ENCODE results near the gene SCMH1.

The SCMH1 gene

DNA sequence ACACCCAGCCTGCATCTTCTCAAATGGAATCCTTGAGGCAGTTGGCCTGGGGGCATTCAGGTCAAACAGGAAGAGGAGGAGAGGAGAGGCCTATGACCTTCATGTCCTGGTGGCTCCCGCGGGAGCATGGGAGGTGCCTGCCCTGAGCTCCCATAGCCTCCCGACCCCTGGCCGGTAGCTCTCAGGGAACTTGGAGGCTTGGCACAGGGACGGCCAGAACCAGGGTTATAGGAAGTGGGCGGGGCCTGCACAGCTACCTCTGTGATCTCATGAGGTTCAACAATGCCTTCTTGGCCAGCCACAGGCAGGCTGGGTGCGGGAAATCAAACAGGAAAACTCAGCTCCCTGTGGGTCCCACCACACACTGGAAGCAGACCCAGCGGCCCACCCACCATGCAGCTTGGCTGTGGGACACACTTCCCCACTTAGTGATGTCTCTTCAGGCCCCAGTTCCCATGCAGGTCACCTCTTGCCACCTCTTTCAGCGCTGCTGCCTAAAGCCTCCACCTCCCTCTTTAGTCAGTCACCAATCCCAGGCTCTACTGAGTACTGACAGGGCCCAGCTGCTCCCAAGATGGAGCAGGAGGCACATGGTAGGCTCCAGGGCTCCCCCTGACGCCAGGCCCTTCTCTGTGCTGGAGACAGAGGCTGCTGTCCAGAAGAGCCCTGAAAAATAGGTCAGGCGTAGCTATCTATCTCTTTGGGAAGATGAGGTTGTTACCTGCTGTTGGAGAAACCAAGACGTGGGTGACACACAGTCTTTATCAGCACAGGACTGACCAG is 220.4 kb downstream of the SCMH1 start, which contains the start of gene SLFNL1:
Gene SLFNL1, minus strand, starts transcription at position 200 of the 783 bp plus-strand sequence. CDS start 1,065 bp downstream, outside the sequence.
- peak; percentile 58 for DNase-seq

DNA sequence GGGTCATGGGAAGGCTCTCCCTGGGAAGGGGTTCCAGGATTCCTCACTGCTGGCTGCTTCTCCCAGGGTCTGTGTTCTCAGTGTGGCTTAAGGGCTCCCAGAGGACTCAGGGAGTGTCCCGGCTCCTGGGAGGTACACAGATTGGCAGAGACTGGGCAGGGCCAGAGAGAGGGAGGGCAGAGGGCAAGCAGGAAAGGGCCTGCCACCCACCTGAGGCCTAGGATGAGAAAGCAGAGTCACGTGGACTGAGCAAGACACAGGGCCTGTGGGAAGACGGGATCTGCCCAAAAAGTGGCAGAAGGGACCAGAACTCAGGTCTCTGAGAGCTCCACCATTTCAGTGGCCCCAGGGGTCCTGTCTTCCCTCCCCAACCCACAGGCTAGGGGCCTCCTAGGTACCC is 221.5 kb downstream of the SCMH1 start:
- DNase-seq: no peak

DNA sequence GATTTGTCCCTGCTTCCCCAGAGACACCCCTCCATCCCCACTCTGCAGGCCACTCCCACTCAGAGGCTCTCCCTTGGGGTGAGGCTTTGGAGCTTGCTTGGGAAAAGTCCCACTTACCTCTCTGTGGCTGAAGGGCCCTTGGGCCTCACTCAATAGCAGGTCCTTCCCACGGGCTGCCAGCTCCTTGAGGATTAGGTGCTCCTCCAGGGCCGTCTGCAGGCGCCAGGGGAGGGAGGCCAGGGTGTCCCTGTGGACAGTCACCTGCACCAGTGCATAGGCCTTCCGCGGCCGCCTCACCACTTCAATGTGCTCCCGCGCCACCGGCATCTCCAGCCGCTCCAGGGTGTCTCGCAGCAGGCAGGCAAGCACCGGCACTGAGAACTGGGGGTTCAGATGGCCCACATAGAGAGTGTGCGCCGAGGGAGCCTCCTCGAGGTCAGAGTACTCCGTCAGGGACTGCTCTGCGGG is 222.0 kb downstream of the SCMH1 start:
- no peak for DNase-seq

DNA sequence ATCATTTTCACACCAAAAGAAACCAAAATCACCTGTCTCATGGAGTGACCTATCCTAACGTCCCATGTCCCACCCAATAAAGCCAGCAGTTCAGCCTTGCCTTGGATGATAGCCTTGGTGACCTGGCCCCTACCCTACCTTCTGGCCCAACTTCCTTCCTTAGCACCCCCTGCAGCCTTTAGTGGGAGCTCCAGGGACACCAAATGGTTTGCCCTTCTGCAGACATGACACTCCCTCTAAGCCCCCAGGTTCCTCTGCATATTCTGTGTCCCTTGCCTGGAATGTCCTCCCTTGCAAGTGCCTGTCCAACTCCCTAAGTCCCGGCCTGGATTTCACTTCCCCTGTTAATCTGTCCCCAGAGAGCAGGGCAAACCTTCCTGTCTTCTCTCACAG is 222.8 kb downstream of the SCMH1 start:
- no peak for DNase-seq

DNA sequence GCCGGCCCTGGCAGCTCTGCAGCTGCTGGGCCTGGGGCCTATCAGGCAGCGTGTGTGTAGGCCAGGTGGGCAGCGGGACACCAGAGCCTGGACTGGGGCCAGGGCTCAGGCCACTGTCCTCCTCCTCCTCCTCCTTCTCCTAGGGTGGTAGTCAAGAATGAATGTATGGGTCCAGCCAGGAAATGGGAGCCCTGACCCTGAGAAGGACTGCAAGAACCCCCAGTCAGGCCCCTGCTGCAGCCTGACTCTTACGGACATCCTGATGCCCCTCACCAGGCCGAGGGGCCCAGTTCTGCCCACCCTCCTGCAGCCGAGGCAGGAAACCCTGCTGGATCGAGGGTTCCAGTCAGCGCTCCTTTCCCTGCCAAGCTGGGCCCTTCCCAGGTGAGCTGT is 224.1 kb downstream of the SCMH1 start:
- DNase-seq: no peak

DNA sequence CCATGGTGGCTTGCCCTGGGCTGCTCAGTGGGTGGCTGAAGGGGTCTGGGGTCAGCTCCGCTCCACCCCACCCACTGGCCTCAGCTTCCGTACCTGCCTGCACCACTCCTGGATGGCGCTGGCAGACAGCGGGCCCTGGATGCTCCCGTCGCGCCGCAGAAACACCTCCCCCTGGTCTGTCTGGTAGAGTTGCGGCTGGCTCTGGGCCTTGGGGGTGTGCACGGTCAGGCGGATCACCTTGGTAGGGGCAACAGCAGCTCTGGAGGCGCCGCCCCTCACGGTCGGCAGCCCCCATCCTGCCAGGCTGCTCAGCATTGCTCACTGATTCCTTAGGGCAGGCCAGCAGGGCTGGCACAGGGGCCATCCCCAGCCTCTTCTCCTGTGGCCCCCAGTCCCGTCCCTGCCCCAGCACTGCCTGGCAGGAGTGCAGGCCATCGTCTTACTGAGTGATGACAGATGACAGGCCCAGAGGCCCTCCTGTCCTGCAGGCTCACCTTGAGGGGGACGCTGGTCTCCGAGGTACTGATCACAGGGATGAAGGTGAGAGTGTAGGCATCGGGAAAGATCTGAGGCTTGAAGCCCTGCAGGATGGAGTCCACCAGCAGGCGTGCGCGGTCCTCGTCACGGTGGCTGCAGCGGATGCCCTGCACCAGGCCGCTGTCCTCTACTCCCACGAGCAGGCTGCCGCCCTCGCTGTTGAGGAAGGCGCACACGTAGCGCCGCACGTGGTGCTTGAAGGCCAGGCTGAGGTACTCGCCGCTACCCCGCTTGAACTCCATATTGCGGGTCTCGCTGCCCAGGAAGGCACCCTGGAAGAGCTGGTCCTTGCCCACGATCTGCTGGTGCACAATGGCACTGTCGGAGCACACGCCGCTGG is 224.7 kb downstream of the SCMH1 start:
- DNase-seq: no peak

DNA sequence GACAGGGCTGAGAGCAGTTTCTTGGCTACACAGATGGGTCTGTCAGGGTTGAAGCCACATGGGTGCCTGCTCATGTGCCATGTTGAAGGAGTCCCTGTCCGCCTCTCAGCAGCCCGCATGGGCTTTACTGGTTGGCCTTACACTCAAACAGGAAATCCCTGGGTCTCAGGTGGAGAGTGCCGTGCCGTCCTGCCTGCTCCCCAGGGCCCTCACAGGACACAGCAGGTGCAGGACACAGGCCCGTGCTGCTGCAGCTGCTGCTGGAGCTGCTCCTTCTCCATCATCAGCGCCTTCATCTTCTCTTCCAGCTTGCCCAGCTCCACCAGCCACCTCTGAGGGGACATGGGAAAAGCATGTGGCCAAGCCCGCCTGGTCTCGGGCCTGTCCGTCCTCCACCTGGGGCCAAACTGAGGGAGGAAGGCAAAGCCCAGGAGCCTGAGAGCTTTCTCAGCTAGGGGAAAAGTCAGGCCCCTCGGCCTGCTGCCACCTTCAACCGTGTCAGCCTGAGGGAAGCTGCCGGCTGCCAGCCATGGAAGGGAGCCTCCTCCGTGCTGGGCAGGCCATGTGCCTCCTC is 226.1 kb downstream of the SCMH1 start:
- DNase-seq: no peak

DNA sequence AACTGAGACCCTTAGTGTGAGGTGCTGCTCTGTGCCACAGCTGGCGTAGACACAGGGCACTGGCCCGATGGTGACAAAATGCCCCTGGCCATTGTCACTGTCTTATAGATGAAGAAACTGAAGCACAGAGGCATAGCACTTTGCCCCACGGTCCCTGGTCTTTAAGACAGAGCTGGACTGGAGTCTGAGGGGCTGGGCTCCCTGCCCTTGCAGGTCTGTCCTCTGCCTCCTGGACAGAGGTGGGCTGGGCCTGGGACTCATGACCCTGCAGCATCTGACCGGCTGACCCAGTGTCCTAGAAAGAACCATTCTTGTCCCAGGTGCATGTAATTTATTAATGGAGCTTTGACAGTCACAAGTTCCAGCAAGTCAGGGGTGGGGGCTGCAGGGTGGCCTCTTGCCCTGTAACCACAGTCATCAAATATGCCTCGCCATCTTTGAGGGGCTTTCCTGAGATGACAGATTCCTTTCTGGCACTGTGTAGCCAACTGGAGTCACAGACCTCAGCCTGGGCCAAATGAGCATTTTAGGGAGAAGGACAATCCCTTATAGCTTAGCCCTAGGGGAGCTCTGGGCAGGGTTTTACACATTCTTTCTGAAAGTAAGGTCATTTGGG is 226.7 kb downstream of the SCMH1 start:
- DNase-seq: no peak

DNA sequence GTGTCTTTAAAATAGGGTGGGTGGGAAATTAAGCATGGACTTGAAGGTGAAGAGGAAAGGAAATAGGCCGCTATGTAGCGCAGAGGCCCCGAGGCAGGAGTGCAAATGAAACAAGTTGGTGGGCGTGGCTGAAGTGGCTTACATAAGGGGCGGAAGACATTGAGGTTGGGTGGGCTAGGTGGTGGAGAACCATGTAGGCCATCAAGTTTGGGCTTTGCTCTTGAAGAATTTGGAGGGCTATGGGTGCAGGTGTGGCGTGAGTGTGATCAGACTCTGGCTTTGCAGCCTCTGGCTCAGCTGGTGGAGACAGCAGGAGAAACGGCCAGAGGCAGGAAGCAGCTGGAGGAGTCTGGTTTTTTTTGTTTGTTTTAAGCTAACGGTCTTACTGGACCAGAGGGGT is 227.2 kb downstream of the SCMH1 start:
- no peak for DNase-seq

DNA sequence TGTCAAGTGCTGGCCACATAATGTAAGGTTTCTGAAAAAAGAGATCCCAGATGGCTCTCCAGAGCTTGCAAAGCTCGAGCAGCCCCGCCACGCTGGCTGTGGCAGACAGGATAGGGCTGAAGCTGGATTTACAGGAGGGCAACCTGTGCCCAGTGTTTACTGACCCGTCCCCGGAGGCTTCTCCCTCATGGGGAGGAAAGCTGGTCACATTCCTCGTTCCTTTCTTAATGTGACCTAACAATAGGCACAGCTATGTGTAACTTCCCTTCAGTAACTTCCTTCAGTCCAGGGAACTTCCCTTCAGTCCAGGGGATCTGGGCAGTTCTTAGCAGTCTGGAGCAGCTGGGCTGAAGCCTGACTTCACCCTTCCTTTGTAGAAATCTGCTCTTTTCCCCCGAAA is 228.3 kb downstream of the SCMH1 start:
- DNase-seq: no peak

DNA sequence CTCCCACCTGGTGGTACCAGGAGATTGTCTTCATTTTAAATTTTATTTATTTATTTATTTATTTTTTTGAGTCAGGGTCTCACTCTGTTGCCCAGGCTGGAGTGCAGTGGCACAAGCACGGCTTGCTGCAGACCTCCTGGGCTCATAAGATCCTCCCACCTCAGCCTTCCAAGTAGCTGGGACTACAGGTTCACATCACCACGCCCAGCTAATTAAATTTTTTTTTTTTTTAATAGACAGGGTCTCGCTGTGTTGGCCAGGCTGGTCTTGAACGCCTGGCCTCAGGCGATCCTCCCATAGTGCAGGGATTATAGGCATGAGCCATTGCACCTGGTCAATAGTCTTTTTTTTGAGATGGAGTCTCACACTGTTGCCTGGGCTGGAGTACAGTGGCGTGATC is 229.1 kb downstream of the SCMH1 start:
- no peak for DNase-seq

DNA sequence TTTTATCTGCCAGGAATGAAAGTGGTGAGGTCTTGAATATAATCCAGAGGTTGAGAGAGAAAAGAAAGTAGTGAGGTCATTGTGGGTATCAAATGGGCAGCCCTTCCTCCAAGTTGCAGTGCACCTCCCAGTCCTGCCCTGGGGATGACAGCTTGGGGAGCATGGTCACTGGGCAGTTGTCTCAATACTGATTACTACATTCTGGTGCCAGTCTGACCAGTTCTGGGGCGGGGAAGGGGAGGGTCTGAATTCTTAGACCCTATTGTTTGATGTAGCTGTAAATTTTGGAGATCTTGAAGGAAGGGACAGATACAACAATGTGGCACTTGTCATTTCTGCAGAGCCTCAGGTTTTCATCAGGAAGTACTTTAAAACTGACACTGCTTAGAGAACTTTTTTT is 231.8 kb downstream of the SCMH1 start:
- DNase-seq: no peak

DNA sequence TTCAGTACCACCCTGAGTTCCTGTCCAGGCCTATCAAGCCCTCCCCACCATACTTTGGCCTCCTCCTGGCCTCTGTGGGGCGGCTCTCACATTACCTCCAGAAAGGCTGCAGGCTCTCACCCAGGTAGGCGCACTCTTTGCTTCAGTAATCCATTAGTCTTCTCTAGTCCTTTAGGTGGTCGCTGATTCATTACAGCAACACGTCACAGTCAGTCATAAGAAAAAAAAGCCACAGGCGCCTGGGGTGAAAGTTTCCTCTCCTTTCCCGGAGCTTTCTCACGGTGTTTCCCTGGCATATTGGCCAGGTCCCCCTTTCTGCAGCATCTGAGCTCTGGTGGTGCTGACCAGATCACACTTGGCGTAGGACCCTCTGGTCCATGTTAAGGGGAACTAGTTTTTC is 232.6 kb downstream of the SCMH1 start:
- DNase-seq: no peak

DNA sequence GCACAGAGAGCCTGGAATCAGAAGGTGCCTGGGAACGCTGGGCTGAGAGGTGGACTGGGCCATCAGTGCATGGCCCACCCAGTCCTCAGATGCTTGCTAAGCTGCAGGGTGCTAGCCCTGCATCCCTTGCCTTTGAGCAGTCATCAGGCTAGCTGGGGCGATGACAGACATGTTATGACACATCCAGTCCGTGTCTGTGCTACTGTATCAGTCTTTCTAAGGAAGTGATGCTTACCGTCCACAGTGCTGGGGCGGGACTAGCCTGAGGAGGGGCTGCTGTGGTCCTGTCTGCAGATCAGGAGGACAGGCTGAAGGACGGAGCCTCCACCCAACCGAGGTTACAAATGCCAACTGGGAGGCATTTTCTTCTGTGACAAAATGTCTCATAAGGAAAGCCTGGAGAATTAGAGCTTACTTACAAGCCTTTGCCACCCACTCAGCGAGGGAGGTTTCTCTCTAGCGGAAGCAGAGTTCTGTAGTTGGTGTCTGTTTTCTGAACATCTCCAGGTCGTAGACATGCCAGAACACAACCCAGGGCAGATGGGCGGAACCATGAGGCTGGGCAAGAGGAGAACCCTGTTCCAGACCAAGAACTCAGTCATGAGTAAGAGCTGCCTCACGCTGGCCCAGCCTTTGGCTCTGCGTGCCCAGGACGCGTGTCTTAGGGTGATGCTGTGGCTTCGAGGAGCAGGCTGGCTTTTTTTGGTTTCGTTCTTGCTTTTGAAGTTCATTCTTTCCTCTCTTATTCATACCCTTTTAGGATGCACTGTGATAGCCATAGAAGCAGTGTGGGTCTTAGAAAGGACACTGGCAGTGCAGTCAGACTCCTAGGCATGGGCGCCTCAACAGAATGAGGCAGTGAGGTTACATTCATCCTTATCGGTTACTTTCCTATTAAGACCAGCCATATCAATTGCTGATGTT is 234.9 kb downstream of the SCMH1 start:
- no peak for DNase-seq

DNA sequence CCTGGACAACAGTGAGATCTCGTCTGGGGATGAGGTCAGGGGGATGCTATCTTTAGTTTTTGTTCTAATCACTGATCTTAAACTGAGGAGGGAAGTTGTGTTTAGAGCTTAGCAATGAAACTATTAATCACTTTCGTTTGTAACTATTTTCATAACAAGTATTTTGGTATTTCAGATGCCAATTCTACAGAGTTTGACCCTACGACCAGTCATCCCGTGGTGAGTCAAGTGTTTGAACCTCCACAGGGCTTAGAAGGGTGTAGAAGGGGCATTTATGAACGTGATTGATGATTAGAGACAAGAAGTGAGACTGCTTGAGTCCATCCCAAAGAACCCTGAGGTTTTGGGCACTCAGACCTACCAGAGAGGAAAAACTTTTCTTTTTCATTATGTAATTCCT is 236.2 kb downstream of the SCMH1 start:
- no peak for DNase-seq

DNA sequence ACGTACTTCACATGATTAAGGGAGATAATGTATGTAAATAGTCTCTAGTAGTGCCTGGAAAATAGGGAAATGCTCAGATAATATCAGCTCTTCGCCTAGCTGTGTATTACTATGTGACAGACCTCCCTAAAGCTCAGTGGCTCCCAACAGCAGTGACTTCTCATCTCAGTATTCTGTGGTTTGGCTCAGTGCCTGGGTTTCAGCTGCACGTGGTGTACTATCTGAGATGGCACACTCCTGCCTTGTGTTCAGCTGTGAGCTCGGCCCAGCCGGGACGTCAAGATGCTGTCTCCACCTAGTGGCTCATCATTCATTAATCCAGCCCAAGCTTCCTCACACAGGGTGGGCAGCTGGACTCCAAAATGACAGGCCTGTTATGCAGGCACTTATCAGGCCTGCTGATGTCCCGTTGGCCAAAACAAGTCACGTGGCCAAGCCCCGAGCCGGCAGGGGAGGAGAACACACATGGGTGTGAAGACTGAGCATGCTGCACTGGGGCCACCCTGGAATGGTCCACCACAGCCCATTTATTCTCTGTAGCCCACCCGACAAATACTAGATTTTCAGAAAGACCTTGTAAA is 238.4 kb downstream of the SCMH1 start:
- DNase-seq: peak; percentile 100

DNA sequence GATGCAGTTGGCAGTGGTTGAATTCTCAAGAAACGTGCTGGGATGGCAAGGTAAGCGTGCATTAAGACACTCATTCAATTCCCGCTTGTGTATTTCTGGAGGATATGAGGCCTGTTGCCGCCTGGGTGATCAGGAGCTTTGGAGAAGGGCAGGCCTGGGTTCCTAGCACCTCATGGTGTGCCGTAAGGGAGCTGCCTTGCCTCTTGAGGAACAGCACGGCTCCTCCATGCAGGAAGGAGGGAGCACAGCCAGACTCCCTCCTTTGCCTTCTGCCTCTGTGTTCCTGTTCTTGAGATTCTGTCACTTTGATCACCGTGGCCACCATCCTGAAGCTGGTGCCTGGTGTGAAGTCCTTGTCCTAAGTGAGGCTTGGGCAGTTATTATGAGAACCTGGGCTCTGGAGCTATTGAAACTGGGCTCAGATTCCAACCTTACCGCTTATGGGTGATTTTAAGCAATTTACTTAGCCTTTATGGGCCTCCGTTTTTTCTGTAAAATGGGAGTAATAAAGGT is 238.9 kb downstream of the SCMH1 start:
- DNase-seq: no peak

DNA sequence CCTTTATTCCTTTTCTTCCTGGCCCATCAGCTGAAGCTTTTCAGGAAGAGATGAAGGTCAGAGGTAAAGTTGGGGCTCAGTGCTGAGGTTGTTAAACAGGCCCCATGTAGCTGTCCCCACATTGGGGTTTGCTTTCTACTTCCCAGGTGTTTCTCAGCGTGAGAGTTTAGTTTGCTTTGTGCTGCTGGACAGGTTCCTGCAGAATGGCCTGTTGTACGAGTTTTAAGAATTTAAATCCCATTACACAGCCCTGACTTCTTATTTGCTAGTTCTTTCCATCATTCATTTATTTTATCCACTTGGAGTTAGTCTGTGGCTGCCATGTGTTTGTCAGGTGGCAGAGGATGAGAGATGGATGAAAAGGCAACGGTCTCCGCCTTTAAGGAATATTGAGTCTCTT is 243.4 kb downstream of the SCMH1 start:
- no peak for DNase-seq

DNA sequence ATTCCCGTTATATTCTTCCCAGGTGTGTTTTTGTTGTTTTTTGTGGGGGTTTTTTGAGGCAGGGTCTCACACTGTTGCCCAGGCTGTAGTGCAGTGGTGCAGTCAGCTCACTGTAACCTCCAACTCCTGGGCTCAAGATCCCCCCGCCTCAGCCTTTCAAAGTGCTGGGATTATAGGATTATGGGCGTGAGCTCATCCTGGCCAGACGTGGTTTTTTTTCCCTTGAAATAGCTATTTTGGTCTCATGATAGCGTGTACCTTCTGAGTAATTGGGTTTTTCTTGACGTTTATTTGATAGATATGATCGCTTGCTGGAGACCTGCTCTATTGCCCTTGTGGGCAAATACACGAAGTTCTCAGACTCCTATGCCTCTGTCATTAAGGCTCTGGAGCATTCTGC is 245.0 kb downstream of the SCMH1 start:
- no peak for DNase-seq

DNA sequence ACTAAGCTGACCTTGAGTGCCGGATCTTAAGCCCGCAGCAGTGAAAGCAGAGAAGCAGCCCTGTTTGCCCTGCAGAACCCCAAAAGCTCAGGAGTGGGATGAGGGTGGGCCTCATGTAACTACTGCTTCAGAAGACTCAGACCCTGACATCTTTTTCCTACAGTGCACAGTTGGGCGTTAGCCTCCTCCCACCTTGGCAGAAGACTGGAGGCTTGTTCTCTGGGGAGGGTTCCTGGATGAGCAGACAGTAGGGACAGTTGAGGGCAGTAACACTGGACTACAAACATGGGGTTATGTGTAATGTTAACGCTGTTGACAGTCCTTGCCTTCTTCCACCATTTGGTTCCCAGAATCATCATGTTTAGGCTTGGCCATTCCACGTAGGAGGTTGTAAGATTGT is 253.0 kb downstream of the SCMH1 start:
- DNase-seq: no peak

DNA sequence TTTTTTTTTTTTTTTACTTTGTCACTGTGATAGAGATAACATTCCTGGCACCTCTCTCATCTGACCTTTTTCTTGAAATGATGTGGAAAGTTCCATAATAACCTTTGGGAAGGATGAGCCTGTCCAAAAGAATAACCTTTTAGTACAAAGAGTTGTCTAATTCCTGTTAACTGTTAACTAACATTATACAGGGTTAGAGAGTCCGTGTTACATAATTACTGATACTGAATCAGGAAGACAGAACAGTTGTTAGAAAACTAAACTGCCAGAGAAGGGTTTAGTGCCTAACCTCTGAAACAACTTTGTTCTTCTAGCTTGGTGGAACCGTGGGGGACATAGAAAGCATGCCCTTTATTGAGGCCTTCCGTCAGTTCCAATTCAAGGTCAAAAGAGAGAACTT is 253.8 kb downstream of the SCMH1 start:
- no peak for DNase-seq

Data from hematopoietic multipotent progenitor cell treated with erythropoietin and hydrocortisone succinate and interleukin-3 and kit ligand, for 6 days (in vitro differentiated cells).